Right ventricle myocardium inferior (tissue), 1 donor: ENCODE measurements around the gene PPP1R1B. TPM values are rescaled to one million over a fixed set of nuclear protein-coding genes. Genes with fewer than 3 reads are reported as not detected.
A peak's percentile ranks its signal among the peaks of the same experiment; 100 is the strongest.

ENCODE experiments used
- ATAC-seq: fragments of 200-7000 bp; cut with Tn5 transposase; one replicate; pipeline ENCODE4 v1.9.1; 2020; ENCODE audit warnings: mild to moderate bottlenecking, moderate library complexity
- DNase-seq: peaks from one replicate; pipeline ENCODE4 v3.0.0; 2021; ENCODE audit errors: missing footprints
- intact Hi-C: fragments of 100-400 bp; cut with DNase I; formaldehyde crosslinking; loops from one replicate; pipeline ENCODE4 v1.11.0; 2022
- total RNA-seq: library from RNA; stranded (reverse); fragmentation: NEBNext Ultra II Directional; extraction: Animal tissue kit (Norgen Biotek cat#: 25700); gene quantifications from one replicate; pipeline ENCODE4 v1.2.1, GENCODE V29; 2021
- donor health status: DM: no; HTN: yes; CAD: no; lungs with severe emphysema.

PPP1R1B gene
- total RNA-seq, 1 donor from 2014 or later, result 0.89 TPM

DNA sequence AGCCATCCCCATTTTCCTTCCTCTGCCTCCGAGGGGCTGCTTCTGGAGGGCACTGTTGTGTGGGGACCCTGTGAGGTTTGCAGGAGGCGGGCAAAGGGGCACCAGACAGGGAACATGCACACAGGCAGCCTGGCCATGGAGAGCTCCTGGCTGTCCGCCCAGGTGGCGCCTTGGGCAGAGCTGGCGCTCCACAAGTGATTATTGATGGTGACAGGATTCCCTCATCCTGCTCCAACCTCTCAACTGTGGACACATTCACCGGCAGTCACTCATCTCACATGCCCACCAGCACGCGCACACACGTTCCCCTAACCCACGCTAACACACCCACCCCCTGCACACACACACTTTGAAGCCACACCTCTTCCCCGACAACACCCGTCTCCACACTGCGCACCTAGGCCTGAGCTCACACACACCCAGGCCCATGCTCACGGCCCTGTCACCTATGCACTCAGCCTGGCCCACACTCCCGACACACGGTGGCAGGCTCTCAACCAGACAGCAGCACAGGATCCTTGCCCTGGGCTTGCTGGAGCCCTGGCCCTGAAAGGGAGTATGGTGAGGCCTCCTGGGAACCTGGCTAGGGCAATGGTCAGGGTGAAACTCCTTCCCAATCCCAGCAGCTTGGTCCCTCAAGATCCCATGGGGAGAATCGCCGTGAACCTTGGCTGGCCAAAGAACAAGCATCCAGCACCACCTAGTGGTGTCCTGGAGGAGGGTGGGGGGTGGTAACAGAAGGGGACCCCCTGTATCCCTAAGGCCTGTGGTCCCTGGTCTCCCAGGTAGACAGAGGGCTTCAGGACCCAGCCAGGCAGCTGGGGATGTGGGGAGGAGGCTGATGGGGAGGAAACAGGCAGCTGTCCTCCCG lies 45.1 kb downstream of the PPP1R1B start:
- DNase-seq, result no peak
- intact Hi-C loops, result loop anchor here (5.0 kb wide), 2 partner anchors 35 to 60 kb away; partner anchors contain the start of genes MIEN1 and STARD3
- peak; percentile 21 for ATAC-seq

DNA sequence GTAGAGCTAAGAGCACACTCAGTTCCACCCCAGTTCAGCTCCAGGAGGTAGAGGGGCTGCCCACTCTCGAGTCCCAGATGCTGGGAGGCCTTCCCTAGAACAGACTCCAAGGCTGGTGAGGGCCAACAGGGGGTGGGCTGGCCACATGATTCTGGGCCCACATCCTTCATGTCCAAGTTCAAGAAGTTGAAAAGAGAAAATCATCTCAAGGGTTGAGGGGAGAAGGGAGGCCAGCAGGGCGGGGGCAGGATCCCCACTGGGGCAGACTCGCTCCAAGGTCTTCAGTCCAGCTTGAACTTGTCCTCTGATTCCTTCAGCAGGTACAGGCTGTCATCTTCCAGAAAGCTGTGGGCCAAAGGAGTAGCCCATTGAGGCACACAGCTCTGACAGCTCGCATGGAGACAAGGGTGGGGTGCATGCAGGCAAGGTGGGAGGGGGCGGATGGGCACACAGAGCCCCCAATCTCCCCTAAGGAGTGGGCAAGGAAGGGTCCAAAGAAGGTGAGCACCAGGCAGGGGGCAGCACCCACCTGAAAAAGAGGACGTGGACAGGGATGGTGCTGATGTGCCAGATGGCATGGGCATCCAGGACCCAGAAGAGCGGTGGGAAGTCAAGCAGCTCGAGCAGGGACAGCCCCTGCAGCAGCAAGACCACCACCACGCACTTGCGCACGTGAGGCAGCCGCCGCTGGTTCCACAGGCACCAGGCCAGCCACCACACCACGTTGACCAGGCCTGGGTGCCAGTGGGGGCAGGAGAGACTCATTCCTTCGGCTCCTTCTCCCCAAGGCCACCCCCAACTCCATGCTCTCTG lies 46.0 kb downstream of the PPP1R1B start:
- no peak for DNase-seq
- intact Hi-C loops, result loop anchor here (5.0 kb wide), 2 partner anchors 35 to 60 kb away; partner anchors contain the start of genes MIEN1 and STARD3
- no peak for ATAC-seq

DNA sequence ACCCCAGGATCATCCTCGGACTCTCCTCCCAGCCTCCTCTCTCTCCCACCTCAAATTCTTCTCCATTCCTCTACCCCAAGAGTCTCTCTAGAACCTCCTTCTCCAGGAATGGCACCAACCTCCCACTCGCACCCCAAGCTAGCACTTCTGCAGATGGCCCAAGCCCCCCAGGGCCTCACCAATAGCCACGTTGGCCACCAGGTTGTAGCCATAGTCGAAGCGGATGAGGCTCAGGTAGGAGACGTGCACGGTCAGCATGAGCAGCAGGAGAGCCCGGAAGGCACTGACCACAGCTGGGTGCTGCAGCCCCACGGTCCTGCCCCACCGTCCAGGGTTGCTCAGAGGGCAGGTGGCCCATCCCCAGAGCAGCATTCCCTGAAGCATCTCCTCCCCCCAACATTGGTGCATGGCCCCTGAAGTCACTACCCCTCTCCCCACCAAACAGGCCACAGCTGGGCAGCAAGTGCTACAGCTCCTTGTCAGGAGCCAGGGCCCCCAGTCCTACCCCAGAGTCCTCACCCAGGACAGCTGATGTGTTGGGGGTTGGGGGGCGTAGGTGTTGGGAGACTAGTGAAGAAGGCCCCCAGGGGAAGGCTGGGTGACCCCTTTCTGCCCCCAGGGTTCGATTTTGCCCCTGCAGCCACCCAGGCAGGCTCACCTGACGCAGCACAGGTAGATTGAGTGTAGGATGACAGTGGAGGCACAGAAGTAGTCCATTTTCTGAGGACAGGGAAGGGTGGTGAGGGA lies 46.8 kb downstream of the PPP1R1B start:
- ATAC-seq, result no peak
- intact Hi-C loops, result loop anchor here (5.0 kb wide), 2 partner anchors 36 to 59 kb away; partner anchors contain the start of genes MIEN1 and STARD3
- DNase-seq, result no peak

DNA sequence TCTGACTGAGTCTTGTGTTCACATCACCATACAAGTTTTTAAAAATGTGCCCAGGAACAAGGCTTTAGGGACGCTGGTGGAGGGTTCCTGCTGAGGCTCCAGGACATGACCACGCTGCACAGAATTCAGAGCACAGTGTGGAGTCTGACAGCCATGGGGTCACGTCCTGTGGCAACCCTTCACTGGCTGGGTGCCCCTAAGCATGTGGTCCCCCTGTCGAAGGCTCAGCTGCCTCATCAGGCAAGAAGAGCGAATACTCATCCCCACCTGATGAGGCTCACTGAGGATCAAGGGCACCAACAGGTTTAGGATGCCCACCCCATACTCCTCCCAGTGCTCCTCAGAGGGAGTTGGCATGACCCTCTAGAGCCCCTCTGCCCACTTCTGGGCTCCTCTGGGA lies 47.4 kb downstream of the PPP1R1B start:
- ATAC-seq (no peak), DNase-seq (no peak)
- intact Hi-C loops, result loop anchor here (5.0 kb wide), 2 partner anchors 37 to 58 kb away; partner anchors contain the start of genes MIEN1 and STARD3

DNA sequence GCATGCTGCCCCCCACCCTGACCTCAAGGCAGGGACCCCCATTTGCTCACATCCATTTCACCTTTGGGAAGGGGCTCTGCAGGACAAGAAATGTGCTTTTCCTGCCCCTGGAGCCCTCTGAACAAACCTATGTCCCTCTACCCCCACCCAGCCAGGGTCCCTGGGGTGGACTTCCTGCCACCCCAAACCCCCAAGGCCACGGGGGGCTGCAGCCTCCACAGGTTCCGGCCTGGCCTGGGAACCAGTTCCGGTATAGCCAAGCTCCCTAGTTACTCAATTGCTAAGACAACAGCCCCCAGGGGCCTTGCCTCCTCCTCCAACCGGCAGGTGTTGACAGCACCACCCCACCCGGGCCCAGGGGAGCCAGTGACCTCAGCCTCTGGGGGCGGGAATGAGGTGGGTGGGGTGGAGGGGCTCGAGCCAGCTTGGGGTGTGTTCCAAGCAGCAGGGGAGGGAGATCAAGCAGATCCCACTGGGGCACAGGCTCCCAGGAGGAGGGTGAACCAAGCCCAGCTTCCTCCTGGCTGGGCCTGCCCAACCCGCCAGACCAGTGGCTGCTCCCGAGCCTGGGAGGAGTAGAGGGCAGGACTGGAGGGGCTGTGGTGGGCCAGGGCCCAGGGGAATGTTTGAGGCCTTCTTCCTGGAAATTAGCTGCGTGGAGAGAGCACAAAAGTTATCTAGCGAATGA lies 48.1 kb downstream of the PPP1R1B start:
- intact Hi-C loops, result loop anchor here (5.0 kb wide), 2 partner anchors 38 to 57 kb away; partner anchors contain the start of genes MIEN1 and STARD3
- ATAC-seq (peak; percentile 35), DNase-seq (no peak)

DNA sequence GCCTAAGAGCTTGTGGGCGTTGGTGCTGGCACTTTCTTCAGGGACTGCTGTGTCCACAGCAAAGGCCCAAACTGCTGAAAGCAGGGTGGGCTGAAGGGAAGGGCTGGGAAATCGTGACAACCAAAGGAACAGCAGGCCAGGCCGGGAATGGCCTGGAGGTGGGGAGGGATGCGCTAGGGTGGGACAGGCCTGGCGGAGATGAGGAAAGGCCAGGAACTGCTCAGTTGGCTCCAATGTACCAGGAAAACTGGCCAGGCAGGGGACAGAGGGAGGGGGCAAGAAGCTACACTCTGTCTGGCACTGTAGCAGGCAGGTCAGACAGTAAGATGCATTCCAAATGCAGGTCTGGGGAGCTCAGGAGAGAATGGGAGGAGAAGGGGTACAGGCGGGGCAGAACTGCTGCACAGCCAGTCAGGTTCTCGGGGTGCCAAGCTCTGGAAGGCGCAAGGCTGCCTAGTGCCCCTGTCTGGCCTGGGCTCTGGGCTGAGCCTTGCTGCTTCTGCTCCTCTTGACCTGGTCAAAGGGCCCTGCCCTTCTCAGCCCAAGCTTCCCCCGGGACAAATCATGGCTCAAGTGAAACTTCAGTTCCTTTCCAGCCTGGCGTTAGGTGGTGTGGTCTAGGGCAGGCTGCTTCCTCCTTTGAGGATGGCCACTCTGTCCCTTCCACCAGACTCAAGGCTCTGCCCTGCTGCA lies 48.8 kb downstream of the PPP1R1B start:
- intact Hi-C loops, result no loop called here
- ATAC-seq (no peak), DNase-seq (no peak)

DNA sequence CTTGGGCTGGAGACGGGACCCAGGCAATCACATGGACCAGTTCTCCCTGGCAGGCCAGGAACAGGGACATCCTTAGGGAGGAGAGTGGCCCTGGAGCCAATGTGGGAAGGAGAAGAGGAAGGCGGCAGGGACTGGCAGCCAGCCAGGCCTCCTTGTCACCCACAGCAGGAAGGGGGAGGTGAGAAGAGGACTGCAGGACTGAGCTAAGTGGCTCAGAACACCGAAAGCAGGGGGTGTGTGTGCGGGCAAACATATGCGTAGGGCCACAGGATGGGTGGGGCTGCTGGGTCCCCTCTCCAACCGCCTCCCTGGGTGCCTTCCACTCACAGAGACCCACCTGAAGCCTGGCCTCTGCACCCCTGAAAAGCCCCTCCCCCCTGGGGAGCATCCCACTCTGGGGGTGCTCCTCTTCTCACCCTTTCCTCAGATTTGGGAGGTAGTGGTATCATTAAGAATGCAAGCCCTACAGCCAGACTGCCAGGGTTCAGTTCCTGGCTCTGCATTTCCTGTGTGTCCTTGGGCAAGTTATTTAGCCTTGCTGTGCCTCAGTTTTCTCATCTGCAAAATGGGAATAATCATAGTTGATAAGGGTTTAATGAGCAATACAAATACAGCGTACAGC lies 49.6 kb downstream of the PPP1R1B start:
- peak; percentile 87 for DNase-seq
- ATAC-seq, result peak; percentile 23
- intact Hi-C loops, result no loop called here

DNA sequence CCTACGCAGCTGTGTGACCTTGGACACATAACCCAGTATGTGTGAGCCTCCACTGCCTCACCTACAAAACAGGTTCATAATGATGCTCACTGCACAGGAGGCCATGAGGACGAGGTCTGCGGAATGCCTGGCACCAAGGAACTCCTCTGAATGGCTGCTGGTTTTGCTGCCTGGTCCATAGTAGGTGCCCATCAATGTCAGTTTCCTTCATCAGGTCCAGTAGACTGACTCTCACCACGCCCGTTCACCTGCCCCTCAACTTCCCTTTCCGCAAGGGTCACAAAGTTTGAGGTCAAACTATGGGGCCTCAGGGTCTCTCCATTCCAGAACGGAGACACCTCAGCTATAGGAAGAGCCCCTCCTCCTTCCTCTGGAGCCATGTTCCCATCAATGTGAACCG lies 50.3 kb downstream of the PPP1R1B start:
- ATAC-seq, result no peak
- no peak for DNase-seq
- intact Hi-C loops, result no loop called here

DNA sequence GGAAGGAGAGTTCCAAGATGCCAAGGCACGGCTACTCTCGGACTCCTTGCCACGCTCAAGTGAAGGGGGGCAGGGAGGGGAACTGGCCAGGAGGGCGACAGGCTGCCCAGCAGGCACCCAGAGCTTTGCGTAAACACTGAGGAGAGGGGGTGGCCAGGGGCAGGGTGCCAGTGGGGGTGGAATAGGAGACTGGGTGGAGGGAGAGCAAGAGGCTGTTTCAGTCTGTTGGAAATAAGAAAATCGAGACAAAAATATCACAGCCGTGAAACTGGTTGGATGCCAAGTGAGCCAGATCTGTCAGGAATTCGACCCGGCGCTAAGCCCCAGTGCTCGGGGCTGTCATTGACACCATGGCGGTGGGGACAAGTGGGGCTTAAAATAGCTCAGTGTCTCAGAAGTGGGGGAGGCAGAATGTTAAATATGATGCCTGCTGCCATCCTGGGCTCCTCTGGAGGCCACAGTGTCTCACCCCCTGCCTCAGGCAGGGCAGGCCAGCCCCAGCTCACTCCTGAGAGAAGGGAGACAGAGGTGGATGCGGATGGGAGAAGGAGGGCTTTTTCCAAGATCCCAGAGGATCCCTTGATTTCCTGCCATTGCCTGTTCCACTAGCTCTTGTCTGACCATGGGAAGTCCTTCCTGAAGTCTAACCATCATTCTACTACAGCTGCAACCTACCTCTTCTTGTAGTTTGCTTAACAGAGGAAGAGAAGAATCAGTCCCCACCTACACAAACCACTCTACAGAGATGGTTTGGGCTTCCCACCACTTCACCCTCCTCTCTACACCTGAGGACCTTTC lies 51.0 kb downstream of the PPP1R1B start:
- intact Hi-C loops, result no loop called here
- no peak for DNase-seq
- ATAC-seq, result peak; percentile 80

DNA sequence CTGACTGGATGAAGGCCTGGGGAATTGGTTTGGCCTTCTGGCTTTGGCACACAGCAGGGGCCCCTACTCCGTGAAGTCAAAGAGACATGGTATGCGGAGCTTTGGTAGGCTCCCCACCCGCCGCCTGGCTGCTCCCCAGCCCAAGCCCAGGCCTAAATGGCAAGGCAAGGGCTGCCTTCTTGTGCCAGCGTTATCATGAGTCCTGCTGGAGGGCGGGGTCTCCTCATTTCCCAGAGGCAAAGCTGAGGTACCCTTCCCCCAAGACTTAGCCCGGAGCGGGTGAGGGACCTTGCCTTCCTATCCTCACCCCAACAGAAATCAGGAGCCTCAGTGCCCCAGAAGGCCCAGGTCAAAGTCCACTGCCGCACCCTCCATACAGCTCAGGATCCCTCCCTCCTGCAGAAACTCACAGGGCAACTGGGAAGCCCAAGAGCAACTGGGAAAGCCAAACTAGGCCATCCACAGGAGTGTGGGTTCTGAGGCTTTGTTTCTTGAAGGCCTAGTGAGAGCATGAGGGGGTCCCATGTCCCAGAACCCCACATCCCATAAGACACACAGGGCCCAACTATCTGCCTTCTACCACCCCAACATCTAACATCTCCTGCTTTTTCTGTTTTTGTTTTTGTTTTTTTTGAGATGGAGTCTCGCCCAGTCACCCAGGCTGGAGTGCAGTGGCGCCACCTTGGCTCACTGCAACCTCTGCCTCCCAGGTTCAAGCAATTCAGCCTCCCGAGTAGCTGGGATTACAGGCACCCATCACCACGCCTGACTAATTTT lies 51.8 kb downstream of the PPP1R1B start:
- DNase-seq, result no peak
- ATAC-seq, result no peak
- intact Hi-C loops, result no loop called here

DNA sequence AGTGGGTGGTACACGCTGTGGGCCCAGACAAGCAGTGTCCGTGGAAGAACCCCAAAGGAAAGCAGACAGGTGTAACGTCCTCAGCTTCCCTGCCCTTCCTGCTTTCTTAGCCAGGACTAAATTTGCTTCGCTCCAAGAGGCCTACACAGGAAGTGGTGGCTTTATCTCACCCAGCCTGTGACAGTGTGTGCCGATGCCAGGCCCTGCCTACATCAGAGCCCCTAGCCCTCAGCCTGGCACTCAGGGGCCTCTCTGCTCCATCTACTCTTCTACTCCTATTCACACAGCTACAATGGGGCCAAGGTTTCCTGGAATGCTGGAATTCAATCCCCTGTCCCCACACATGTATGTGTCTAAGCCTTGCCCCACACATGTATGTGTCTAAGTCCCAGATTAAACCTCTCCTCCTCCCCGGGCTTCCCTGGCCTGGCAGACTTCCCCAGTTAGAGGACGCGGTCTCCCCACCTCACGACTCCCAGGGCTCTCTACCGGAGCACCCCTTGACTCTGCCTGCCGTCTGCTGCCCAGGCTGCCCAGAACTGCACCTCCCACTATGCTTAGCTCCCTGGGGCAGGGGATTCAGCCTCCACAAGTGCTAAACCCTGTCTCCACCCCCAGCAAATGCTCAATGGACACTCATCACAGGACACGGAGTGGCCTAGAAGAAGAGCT lies 52.9 kb downstream of the PPP1R1B start:
- DNase-seq, result no peak
- intact Hi-C loops, result no loop called here
- ATAC-seq, result peak; percentile 46

DNA sequence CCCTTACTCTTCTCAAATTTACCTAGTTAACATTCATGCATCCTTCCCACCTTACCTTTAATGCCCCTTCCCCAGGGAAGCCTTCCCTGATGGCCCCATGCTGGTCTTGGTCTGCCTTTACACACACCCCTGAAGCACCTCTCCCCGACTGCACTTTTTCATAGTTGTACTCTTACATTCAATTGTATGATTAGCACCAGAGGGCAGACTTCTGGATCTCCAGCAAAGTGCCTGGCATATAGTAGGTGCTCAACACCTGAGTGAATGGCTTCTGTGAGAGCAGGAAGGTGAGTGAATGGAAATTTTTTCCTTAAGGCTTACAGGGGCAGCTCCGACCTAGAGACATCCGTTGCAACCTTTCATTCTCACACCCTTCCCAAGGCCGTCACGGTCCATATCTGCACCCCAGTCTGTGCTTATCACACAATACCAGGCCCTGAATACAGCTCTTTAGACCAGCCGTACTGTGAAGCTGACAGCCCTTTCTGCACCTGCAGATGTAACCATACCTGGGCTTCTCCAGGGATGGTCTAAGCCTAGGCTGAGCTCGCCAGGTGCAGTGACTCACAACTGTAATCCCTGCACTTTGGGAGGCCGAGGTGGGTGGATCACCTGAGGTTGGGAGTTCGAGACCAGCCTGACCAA lies 56.7 kb downstream of the PPP1R1B start:
- intact Hi-C loops, result no loop called here
- DNase-seq (no peak), ATAC-seq (no peak)

DNA sequence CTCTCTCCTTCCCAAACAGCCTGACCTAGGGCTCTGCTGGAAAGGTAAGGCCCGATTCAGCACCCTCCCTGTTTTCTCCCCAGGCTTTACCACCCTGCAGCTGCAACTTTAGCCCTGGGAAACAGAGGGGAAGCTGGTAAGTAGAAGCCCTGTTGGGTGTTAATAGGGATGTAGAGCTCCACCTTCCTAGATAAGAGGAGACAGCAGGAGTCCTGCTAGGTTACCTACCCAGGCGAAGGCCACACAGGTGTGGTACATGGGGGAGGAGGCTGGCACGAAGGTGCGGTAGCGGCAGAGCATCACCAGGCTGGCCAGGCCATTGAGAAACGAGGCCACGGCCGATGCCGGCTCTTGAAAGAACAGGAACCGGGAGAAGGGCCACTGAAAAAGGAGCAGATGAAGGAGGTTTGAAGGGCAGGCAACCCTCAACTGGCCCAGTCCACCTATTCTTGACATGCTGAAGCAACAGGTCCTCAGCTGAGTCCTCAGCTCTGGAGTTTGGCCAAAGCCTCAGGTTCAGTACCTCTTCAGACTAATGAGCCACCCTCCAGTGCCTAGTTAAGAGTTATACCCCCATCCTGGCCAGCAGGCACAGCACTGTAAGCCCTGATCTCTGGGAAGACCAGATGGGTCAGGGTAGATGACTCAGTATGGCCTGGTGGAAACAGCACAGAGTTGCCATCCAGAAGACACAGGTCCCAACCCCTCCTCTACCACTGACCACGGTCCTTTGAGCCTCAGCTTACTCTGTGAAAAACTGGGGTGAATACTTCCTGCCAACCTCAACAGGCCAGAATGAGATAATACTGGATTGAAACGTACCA lies 57.8 kb downstream of the PPP1R1B start:
- intact Hi-C loops, result no loop called here
- DNase-seq, result no peak

More for the DNA sequence above, 57.8 kb downstream of the PPP1R1B start:
- no peak for ATAC-seq
